GM12892 (cell line): ENCODE data around the gene TRMT13.

ENCODE experiments used
- POLR2A ChIP-seq: IDR thresholded peaks from 2 replicates; pipeline ENCODE4 v1.6.1; 2011; ENCODE audit warnings: low read depth, low read length, control low read depth
- POLR2AphosphoS5 ChIP-seq: IDR thresholded peaks from 2 replicates; pipeline ENCODE4 v1.6.1; 2011; ENCODE audit warnings: low read depth, low read length, control low read depth
- TAF1 ChIP-seq: IDR thresholded peaks from 2 replicates; pipeline ENCODE4 v1.6.1; 2011; ENCODE audit warnings: low read depth, mild to moderate bottlenecking, control low read depth, low read length, borderline replicate concordance

DNA sequence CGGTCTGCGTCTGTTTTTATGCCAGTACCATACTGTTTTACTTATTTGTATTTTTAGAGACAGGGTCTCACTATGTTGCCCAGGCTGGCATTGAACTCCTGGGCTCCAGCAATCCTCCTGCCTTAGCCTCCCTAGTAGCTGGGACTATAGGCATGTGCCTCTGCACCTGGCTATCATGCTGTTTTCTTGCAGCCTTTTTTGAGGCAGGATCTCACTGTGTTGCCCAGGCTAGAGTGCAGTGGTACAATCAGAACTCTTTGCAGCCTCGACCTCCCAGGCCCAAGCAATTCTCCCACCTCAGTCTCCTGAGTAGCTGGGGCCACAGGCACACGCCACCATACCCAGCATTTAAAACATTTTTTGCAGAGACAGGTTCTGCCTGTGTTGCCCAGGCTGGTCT, 50.4 kb downstream of the TRMT13 start:
- TF ChIP-seq POLR2AphosphoS5 (no peak), TAF1 (no peak), POLR2A (no peak)
